Breast epithelium (tissue), 4 donors: Measurements from ENCODE around the gene NTHL1. TPM values are rescaled to one million over a fixed set of nuclear protein-coding genes. Genes with fewer than 3 reads are reported as not detected.

ENCODE experiments used
- DNase-seq, 2 donors: peaks; one replicate each; pipeline ENCODE4 v3.0.0-alpha.2; 2019; ENCODE audit warnings: low spot score in 2 of 2
- H3K27ac ChIP-seq, 2 donors: fragments of 200-600 bp; sonication (generic) in 1 of 2; one replicate each; pipeline ENCODE4 v1.5.1; 2016 to 2019; ENCODE audit warnings: mild to moderate bottlenecking in 1 of 2
- H3K27me3 ChIP-seq, 2 donors: fragments of 200-600 bp; sonication (generic) in 1 of 2; one replicate each; pipeline versions ENCODE4 v1.5.1 to v1.6.0; 2017 to 2019; ENCODE audit warnings: control low read depth in 1 of 2, mild to moderate bottlenecking in 1 of 2
- H3K36me3 ChIP-seq: fragments of 200-600 bp; one replicate; pipeline ENCODE4 v1.5.1; 2019
- H3K4me1 ChIP-seq, 2 donors: fragments of 200-600 bp; sonication (generic); one replicate each; pipeline ENCODE4 v1.5.1; 2016 to 2019; ENCODE audit warnings: control low read depth in 1 of 2
- H3K4me3 ChIP-seq, 3 donors: fragments of 200-600 bp; sonication (generic); 1 replicate in 2 of 3; 2 replicates in 1 of 3; pipeline ENCODE4 v1.5.1; 2016 to 2019; ENCODE audit warnings: mild to moderate bottlenecking in 3 of 3, moderate library complexity in 2 of 3
- H3K9me3 ChIP-seq, 2 donors: fragments of 200-600 bp; sonication (generic) in 1 of 2; one replicate each; pipeline ENCODE4 v1.5.1; 2016 to 2019; ENCODE audit warnings: control low read depth in 1 of 2
- CTCF ChIP-seq, 3 donors: fragments of 450-650 bp; IDR thresholded peaks; one replicate each; pipeline ENCODE4 v1.5.1; 2016 to 2017; ENCODE audit warnings: antibody characterized with exemption in 3 of 3, mild to moderate bottlenecking in 3 of 3, moderate library complexity in 3 of 3
- POLR2A ChIP-seq: fragments of 450-650 bp; IDR thresholded peaks from one replicate; pipeline ENCODE4 v1.6.1; 2016; ENCODE audit warnings: antibody characterized with exemption, mild to moderate bottlenecking, moderate library complexity
- POLR2AphosphoS5 ChIP-seq, 3 donors: sonication (generic); formaldehyde crosslinking; IDR thresholded peaks; one replicate each; pipeline ENCODE4 v1.6.1; 2017; ENCODE audit warnings: antibody characterized with exemption in 3 of 3
- intact Hi-C: fragments of 100-400 bp; cut with DNase I; formaldehyde crosslinking; loops from one replicate; pipeline ENCODE4 v1.15.1; 2023; ENCODE audit warnings: low total_unique reads
- total RNA-seq, 3 donors: library from RNA; depleted of rRNA; stranded (reverse); fragments of >200 nt; gene quantifications; one replicate each; pipeline ENCODE4 v1.1.0, GENCODE V29; 2016

The NTHL1 gene
- total RNA-seq, 3 donors from 2014 or later: 10.6 to 27.9 (median 16.1) TPM

GRCh38 chr16:2083876-2084780 lies 36.5 kb upstream of the NTHL1 start:
- intact Hi-C loops: no loop called here
- H3K4me3 ChIP-seq: no peak overlapping the region
- no peaks in the 10 kb centered on the region for H3K9me3 ChIP-seq
- peak overlapping the region in 1 of 2 donors; percentile 58 for H3K27ac ChIP-seq
- no peaks in the 10 kb centered on the region for H3K36me3 ChIP-seq
- no peak for DNase-seq
- TF ChIP-seq POLR2AphosphoS5 (IDR thresholded peaks at IDR 0.05) (no peak), CTCF (IDR thresholded peaks at IDR 0.05) (no peak), POLR2A (no peak)
- H3K27me3 ChIP-seq: no peaks in the 10 kb centered on the region
- peaks cover 7 to 16% of the 10 kb centered on the region in 2 donors for H3K4me1 ChIP-seq

GRCh38 chr16:2083409-2083808 lies 35.8 kb upstream of the NTHL1 start:
- DNase-seq: no peak
- no peaks in the 10 kb centered on the region for H3K36me3 ChIP-seq
- peak overlapping the region in 1 of 2 donors; percentile 58 for H3K27ac ChIP-seq
- H3K9me3 ChIP-seq: no peaks in the 10 kb centered on the region
- peaks cover 7 to 16% of the 10 kb centered on the region in 2 donors for H3K4me1 ChIP-seq
- no peak overlapping the region for H3K4me3 ChIP-seq
- TF ChIP-seq POLR2A (no peak), POLR2AphosphoS5 (IDR thresholded peaks at IDR 0.05) (no peak), CTCF (IDR thresholded peaks at IDR 0.05) (no peak)
- H3K27me3 ChIP-seq: no peaks in the 10 kb centered on the region
- intact Hi-C loops: no loop called here

GRCh38 chr16:2082983-2083364 lies 35.3 kb upstream of the NTHL1 start:
- H3K9me3 ChIP-seq: no peaks in the 10 kb centered on the region
- no peaks in the 10 kb centered on the region for H3K27me3 ChIP-seq
- no peak for DNase-seq
- intact Hi-C loops: no loop called here
- H3K27ac ChIP-seq: peak overlapping the region; percentile 58 to 75
- H3K36me3 ChIP-seq: no peaks in the 10 kb centered on the region
- no peak overlapping the region for H3K4me3 ChIP-seq
- TF ChIP-seq POLR2AphosphoS5 (IDR thresholded peaks at IDR 0.05): no peak
- TF ChIP-seq CTCF (IDR thresholded peaks at IDR 0.05): no peak
- TF ChIP-seq POLR2A: no peak
- H3K4me1 ChIP-seq: peaks cover 7 to 16% of the 10 kb centered on the region in 2 donors

GRCh38 chr16:2082171-2082982 lies 34.7 kb upstream of the NTHL1 start:
- Histone ChIP-seq H3K27me3 (no peaks in the 10 kb centered on the region), H3K4me3 (no peak overlapping the region), H3K4me1 (peaks cover 7 to 16% of the 10 kb centered on the region in 2 donors), H3K27ac (peak overlapping the region; percentile 75), H3K36me3 (no peaks in the 10 kb centered on the region), H3K9me3 (no peaks in the 10 kb centered on the region)
- intact Hi-C loops: no loop called here
- DNase-seq: peak in 1 of 2 donors; percentile 88
- TF ChIP-seq POLR2A: no peak
- peak in 2 of 3 donors; percentile 12 to 24 for TF ChIP-seq CTCF (IDR thresholded peaks at IDR 0.05)
